Measurements from ENCODE around the gene BCL11B. TPM values are rescaled to one million over a fixed set of nuclear protein-coding genes. Genes with fewer than 3 reads are reported as not detected.
A peak's percentile ranks its signal among the peaks of the same experiment; 100 is the strongest.

Gene BCL11B
- total RNA-seq, 1 donor from 2014 or later: 11.5 TPM

DNA sequence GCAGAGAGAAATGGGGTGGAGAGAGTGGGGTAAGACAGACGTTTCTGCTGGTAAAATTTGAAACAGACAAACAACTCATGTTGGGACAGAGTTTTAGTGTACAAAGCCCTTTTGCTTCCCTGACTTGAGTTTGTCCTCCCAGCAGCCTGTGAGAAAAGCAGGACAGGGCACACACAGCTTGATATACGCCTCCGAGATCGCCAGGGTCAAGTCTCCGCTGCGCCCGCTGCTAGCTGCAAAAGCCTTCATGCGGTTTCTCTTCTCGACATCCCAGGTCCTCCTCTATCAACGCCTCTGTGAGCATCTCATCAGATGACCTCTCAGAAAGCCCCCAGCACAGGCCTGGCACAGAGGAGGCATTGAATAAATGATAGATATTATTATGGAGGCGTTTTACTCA is 9.4 kb upstream of the BCL11B start:
- no peaks in the 10 kb centered on the region for H3K9me3 ChIP-seq
- no peak for TF ChIP-seq POLR2A (IDR thresholded peaks at IDR 0.05)
- TF ChIP-seq POLR2AphosphoS5 (IDR thresholded peaks at IDR 0.05; ENCODE audit: insufficient read depth in 1 of 2, low read depth in 1 of 2): no peak
- TF ChIP-seq, protein P1, sequence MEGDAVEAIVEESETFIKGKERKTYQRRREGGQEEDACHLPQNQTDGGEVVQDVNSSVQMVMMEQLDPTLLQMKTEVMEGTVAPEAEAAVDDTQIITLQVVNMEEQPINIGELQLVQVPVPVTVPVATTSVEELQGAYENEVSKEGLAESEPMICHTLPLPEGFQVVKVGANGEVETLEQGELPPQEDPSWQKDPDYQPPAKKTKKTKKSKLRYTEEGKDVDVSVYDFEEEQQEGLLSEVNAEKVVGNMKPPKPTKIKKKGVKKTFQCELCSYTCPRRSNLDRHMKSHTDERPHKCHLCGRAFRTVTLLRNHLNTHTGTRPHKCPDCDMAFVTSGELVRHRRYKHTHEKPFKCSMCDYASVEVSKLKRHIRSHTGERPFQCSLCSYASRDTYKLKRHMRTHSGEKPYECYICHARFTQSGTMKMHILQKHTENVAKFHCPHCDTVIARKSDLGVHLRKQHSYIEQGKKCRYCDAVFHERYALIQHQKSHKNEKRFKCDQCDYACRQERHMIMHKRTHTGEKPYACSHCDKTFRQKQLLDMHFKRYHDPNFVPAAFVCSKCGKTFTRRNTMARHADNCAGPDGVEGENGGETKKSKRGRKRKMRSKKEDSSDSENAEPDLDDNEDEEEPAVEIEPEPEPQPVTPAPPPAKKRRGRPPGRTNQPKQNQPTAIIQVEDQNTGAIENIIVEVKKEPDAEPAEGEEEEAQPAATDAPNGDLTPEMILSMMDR (IDR thresholded peaks at IDR 0.05): no peak
- intact Hi-C loops (cut with DNase I): no loop called here
- no peaks in the 10 kb centered on the region for H3K4me1 ChIP-seq
- H3K4me3 ChIP-seq: no peak overlapping the region
- H3K27ac ChIP-seq: no peak overlapping the region
- DNase-seq (ENCODE audit: extremely low spot score in 2 of 2): peak in 1 of 2 donors; percentile 34
- no peaks in the 10 kb centered on the region for H3K27me3 ChIP-seq
- H3K36me3 ChIP-seq: no peaks in the 10 kb centered on the region

DNA sequence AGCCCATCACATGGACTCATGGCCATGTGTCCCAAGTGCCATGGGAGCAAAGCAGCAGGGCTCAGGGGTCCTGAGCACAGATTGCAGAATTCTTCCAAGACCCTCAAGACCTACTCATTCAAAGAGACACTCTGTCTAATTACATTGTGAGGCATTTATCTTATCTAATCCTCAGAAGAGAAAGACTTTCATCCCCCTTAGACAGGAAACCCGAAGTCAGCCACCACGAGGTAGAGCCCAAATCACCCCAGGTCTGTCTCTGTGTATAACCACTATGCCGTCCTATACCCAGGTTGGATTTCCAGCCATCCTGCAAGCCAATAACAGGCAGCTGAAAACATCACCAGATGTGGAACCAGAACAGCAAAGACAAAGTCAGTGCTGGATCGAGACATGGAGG is 8.9 kb upstream of the BCL11B start:
- Histone ChIP-seq H3K27ac (no peak overlapping the region), H3K36me3 (no peaks in the 10 kb centered on the region), H3K9me3 (no peaks in the 10 kb centered on the region), H3K27me3 (no peaks in the 10 kb centered on the region), H3K4me3 (no peak overlapping the region), H3K4me1 (no peaks in the 10 kb centered on the region)
- peak; percentile 31 to 54 for DNase-seq (ENCODE audit: extremely low spot score in 2 of 2)
- TF ChIP-seq, protein P1 (IDR thresholded peaks at IDR 0.05): no peak
- TF ChIP-seq POLR2A (IDR thresholded peaks at IDR 0.05) (no peak), POLR2AphosphoS5 (IDR thresholded peaks at IDR 0.05; ENCODE audit: insufficient read depth in 1 of 2, low read depth in 1 of 2) (no peak)
- intact Hi-C loops (cut with DNase I): no loop called here

DNA sequence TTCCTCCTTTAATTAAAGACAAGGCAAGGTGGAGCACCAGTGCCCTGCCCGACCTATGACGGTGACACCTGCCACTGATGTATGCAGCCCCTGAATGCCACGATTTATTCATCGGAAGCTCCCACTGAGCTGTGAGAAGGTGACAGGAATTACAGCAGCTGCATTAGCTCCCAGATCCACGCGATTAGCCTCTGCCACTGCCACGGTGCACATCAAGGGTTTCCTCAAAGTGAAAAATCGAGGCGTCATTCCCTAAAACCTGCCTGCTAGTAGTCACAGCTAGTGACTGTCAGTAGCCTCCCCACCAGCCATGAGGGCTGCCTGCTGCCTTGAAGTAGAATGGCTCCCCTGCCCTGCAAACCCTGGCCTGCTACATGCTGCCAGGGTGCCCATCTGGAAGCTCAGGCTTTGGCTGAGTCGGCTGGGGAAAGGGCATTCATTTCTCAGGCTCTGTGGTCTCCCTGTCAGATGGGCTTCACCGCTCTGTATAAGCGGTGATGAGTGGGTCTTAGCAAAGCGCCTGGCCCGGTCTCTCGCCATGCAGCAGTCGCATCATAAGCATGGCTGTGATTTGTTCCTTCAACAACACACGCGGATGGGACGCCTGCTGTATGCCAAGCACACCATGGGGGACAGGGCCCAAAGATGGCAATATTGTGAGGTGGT is 8.2 kb upstream of the BCL11B start:
- Histone ChIP-seq H3K4me1 (no peaks in the 10 kb centered on the region), H3K9me3 (no peaks in the 10 kb centered on the region), H3K27ac (no peak overlapping the region), H3K27me3 (no peaks in the 10 kb centered on the region), H3K4me3 (no peak overlapping the region), H3K36me3 (no peaks in the 10 kb centered on the region)
- intact Hi-C loops (cut with DNase I): no loop called here
- DNase-seq (ENCODE audit: extremely low spot score in 2 of 2): peak; percentile 67 to 77
- TF ChIP-seq POLR2A (IDR thresholded peaks at IDR 0.05) (no peak), POLR2AphosphoS5 (IDR thresholded peaks at IDR 0.05; ENCODE audit: insufficient read depth in 1 of 2, low read depth in 1 of 2) (no peak)
- TF ChIP-seq, protein P1 (IDR thresholded peaks at IDR 0.05): no peak

DNA sequence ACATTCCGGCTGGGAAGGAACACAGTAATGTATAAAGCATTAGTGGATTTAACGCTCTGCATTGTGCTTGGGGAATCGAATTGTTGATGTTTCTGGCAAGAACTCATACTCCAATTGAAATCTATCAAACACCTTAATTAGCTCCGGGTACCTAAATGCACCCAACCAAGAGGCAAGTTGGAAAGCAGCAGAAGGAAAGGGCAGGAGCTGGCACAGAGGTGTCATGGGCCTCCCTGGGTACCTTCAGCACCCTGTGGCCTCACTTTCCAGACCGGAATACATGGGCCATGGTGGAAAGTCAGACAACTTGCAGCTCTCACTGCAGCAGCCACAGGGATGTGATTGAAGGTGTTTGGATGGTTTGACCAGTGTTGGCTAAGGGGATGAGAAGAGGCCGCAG is 6.8 kb upstream of the BCL11B start:
- no peaks in the 10 kb centered on the region for H3K36me3 ChIP-seq
- H3K4me3 ChIP-seq: no peak overlapping the region
- intact Hi-C loops (cut with DNase I): no loop called here
- H3K27ac ChIP-seq: no peak overlapping the region
- no peaks in the 10 kb centered on the region for H3K9me3 ChIP-seq
- DNase-seq (ENCODE audit: extremely low spot score in 2 of 2): peak in 1 of 2 donors; percentile 58
- no peaks in the 10 kb centered on the region for H3K27me3 ChIP-seq
- TF ChIP-seq POLR2AphosphoS5 (IDR thresholded peaks at IDR 0.05; ENCODE audit: insufficient read depth in 1 of 2, low read depth in 1 of 2) (no peak), POLR2A (IDR thresholded peaks at IDR 0.05) (no peak)
- TF ChIP-seq, protein P1 (IDR thresholded peaks at IDR 0.05): no peak
- H3K4me1 ChIP-seq: peaks cover 5% of the 10 kb centered on the region

DNA sequence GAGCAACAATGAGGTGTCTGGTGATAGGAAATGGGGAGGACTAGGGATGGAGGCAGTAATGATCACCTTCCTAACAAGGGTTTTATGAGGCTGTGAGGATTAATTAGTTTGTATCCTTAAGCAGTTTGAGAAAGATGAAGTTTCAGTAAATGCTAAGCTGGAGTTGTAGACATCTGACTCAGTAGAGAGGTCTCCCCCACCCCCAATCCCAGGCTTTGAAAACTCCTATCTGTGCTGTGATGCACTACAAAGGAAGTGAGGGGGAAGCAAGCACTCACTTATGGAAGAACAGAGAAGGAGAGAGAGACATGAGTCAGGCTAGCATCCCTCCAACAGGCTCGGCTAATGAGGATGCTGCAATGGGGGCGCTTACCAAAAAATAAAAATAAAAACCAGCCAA is 5.5 kb upstream of the BCL11B start:
- Histone ChIP-seq H3K36me3 (no peaks in the 10 kb centered on the region), H3K27ac (no peak overlapping the region), H3K4me3 (no peak overlapping the region), H3K27me3 (no peaks in the 10 kb centered on the region), H3K4me1 (peaks cover 17% of the 10 kb centered on the region), H3K9me3 (no peaks in the 10 kb centered on the region)
- intact Hi-C loops (cut with DNase I): no loop called here
- TF ChIP-seq, protein P1 (IDR thresholded peaks at IDR 0.05): no peak
- TF ChIP-seq POLR2A (IDR thresholded peaks at IDR 0.05): no peak
- no peak for TF ChIP-seq POLR2AphosphoS5 (IDR thresholded peaks at IDR 0.05; ENCODE audit: insufficient read depth in 1 of 2, low read depth in 1 of 2)
- DNase-seq (ENCODE audit: extremely low spot score in 2 of 2): no peak

Measured in vagina (tissue), 2 donors.